Measurements from ENCODE around the gene CCL8.

CCL8 gene

GRCh38 chr17:34368196-34368945, 49.1 kb downstream of the CCL8 start:
- no peak for DNase-seq

GRCh38 chr17:34368946-34369500, 49.8 kb downstream of the CCL8 start:
- no peak for DNase-seq

GRCh38 chr17:34369571-34369970, 50.3 kb downstream of the CCL8 start:
- DNase-seq, result no peak

GRCh38 chr17:34370376-34370996, 51.3 kb downstream of the CCL8 start:
- no peak for DNase-seq

- peak; percentile 92 for DNase-seq
These were observed 51.8 kb downstream of the CCL8 start for GRCh38 chr17:34370997-34371395.

All from islet precursor cell (in vitro differentiated cells).